ENCODE results near the gene SMIM23. TPM values are rescaled to one million over a fixed set of nuclear protein-coding genes. Genes with fewer than 3 reads are reported as not detected.

The SMIM23 gene
- total RNA-seq, 2 donors from 2014 or later, result not detected

Other genes starting within 250 kb of the SMIM23 start
- 10 to 100 TPM; 50.3 to 55.4 TPM for gene FBXW11, start 220.8 kb downstream of the SMIM23 start, total RNA-seq